Measurements from ENCODE around the gene ICAM2.

GRCh38 chr17:64036198-64036922 is 15.9 kb upstream of the ICAM2 start:
- TF ChIP-seq, protein P1, sequence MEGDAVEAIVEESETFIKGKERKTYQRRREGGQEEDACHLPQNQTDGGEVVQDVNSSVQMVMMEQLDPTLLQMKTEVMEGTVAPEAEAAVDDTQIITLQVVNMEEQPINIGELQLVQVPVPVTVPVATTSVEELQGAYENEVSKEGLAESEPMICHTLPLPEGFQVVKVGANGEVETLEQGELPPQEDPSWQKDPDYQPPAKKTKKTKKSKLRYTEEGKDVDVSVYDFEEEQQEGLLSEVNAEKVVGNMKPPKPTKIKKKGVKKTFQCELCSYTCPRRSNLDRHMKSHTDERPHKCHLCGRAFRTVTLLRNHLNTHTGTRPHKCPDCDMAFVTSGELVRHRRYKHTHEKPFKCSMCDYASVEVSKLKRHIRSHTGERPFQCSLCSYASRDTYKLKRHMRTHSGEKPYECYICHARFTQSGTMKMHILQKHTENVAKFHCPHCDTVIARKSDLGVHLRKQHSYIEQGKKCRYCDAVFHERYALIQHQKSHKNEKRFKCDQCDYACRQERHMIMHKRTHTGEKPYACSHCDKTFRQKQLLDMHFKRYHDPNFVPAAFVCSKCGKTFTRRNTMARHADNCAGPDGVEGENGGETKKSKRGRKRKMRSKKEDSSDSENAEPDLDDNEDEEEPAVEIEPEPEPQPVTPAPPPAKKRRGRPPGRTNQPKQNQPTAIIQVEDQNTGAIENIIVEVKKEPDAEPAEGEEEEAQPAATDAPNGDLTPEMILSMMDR (IDR thresholded peaks at IDR 0.05): no peak
- TF ChIP-seq, protein P2, sequence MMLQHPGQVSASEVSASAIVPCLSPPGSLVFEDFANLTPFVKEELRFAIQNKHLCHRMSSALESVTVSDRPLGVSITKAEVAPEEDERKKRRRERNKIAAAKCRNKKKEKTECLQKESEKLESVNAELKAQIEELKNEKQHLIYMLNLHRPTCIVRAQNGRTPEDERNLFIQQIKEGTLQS (CRISPR knock-in tag; conservative IDR thresholded peaks at IDR 0.05): no peak
- no peak for TF ChIP-seq TP53 (CRISPR knock-in tag; IDR thresholded peaks at IDR 0.05)
- TF ChIP-seq, protein P3, sequence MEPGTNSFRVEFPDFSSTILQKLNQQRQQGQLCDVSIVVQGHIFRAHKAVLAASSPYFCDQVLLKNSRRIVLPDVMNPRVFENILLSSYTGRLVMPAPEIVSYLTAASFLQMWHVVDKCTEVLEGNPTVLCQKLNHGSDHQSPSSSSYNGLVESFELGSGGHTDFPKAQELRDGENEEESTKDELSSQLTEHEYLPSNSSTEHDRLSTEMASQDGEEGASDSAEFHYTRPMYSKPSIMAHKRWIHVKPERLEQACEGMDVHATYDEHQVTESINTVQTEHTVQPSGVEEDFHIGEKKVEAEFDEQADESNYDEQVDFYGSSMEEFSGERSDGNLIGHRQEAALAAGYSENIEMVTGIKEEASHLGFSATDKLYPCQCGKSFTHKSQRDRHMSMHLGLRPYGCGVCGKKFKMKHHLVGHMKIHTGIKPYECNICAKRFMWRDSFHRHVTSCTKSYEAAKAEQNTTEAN (CRISPR knock-in tag; IDR thresholded peaks at IDR 0.05): no peak
- TF ChIP-seq ZNF416 (CRISPR knock-in tag; IDR thresholded peaks at IDR 0.05): no peak
- no peak for TF ChIP-seq FOXK1 (CRISPR knock-in tag; IDR thresholded peaks at IDR 0.05)
- TF ChIP-seq NR2C2 (CRISPR knock-in tag; IDR thresholded peaks at IDR 0.05): no peak
